NCI-H524 (cell line): Measurements from ENCODE around the gene TMEM184B.

ENCODE experiments used
- DNase-seq, 2 experiments: peaks; one replicate each; lab custom pipeline; 2025; lab: John Stamatoyannopoulos, UW

The TMEM184B gene

DNA sequence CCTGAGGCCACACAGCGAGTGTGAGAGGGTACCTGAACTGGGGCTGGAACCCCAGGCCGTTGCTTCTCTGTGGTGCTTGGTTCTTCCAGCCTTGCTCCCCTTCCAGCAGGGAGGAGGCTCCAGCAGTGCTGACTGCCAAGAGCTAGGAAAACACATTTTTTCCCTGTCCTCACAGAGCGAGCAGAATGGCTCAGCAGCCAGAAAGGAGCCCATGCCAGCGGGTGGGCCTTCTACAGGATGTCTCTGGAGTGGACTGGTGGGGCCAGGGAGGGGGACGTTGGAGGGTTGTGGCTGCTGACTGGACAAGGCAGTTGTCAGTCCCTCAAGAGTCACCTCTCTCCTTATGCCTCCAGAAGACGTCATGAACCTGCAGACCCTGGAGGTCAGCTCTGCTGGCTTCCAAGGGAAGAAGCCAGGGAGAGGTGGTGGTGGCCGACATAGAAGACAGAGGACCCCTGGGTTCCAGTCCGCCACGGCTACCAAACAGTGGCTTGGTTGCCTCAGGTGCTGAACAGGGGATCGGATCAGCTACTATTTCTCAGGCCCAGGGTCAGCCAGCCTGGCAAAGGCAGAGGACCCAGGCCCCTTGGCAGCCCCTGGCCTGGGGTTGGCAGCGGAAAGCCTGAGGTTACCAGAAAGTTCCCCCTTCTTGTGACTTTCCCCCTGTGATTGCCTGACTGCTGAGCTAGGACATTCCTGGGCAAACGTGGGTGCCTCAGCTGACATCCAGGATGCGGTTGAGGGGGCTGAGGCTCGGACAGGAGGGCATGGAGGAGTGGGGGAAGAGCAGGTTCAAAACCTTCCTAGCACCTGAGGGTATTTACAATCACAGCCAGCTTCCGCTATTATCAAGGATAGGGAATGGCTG lies 67.3 kb downstream of the TMEM184B start:
- DNase-seq, result no peak

DNA sequence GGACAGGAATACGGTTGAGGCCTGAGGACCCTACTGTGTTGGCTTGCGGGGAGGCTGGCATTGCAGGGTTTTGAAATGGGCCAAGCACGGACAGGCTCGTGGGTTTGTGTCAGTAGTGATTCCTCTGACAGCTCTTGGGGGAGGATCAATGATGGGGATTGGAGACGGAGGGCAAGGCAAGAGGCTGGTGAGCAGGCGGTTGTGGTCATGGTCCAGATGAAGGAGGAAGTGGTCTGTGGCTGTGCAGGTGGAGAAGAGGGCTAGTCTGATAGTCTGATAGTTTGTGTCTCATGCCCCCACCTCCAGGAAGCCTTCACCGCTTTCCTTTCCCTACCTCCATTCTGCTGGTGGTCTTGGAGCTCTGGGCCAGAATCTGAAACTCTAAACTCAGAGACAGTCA lies 68.0 kb downstream of the TMEM184B start:
- DNase-seq, result no peak

DNA sequence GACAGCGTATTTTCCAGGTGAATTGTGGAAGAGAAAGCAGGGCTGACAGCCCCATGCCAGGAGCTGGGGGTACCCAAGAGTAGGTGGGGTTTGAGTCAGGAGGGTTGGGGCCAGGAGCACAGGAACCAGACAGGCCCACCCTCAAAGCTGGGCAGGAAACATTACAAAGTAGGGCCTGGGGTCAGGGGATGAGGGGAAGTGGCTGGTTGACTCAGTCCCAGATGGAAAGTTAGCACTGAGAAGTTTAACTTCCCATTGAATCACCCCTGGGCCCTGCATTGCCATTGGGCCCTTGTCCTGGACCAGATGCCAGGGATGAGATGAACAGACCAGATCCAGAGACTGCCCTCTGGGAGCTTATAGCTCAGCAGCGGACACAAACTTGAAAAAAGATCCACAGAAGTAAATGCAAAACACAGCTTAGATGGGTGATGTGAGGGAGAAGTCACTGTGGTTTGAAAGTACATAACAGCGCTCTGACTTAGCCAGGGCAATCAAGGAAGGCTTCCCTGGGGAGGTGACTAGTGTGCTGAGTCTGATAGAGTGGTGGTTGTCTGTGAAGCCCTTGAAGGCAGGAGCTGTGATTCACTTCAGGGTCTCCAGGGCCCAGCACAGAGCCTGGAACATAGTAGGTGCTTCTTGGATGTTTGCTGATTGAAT lies 68.8 kb downstream of the TMEM184B start:
- DNase-seq, result no peak

DNA sequence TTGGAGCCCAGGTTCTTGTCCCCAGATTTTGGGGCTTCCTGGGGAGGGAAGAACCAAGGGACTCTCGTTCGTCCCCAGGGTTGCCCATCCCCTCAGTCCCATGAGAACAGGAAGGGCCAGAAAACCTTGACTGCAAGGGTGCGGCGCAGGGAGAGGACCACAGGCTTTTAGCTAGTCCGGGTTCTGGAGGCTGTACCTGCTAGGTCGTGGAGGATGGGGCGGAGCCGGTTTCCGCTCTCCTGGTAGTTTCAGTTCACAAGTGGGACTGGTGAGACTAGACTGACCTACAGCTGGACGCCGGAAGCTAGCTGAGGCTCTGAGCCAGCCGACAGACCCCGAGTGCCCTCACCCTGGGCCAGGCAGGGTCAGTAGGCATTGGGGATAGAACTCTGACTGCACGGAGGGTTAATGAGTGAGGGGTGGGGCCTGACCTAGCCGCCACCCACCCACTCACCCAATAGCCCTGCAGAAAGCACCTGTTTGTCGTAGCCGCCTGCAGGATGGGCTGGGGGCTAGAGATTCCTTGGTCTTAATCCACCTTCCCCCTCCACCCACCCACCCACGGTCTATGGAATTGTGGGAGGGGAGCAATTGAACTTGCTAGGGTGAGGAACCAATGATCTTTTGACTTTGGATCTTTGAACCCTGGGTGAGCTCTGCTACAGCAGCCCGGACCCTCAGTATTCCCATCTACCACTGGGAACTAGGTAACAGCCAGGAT lies 69.6 kb downstream of the TMEM184B start:
- DNase-seq, result no peak

DNA sequence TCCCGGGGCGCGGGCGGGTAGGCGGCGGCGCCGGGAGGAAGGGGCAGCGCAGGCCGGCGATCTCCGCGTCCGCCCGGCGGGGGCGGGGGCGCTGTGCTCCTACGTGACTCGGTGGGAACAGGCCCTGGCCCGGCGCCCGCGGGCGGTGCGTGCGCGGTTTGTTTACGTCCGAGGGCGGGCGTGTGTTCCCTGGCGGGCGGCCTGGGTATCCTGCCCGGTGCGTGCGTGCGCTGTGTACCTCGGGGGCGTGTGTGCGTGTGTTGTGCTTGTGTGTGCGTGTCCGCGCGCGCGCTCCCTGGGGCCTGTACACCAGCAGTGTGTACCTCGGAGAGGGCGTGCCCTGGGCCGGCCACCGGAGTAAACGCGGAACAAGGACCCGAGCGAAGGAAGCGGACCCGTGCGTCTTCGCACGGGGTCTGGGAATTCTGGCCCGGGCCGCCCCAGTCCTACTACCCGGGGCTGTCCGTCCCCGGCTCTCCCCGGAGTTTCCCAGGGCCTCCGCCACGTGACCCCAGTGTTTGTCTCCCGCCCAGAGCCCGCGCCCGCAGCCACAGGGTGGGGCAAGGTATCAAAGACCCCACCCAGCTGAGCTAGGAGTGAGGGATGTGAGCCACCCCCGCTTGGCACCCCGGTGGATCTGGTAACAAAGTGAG lies 70.2 kb downstream of the TMEM184B start:
- DNase-seq, result peak in 1 of 2 experiments; percentile 52

DNA sequence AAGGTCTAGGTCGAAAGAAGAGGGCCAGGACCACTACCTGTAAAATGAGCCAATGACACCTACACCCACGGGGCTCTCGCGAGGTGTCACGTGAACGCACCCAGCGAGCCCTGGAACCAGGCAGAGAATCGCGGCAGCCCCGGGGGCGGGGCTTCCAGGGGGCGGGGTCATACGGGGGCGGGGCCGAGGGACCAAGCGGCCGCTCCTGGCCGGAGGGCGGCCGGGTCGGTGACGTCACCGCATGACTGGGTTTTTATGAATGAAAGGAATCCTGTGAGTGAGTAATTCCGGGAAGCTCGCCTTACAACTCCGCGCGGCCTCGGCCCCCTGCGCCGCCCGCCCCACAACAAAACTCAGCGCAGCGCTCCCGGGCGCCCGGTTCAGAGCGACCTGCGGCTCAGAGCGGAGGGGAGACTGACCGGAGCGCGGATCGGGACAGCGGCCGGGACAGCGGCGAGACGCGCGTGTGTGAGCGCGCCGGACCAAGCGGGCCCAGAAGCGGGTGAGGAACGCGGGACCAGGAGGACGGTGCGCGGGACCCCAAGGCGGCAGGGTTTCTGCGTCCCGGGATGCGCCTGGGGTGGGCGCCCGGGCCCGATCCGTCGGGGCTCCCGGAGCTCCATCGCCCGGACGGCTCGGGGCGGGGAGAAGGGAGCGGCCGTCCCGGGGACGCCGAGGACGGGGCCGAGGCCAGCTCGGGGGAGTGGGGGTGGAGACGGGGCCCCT lies 70.9 kb downstream of the TMEM184B start, which contains the start of gene MAFF:
MAFF (plus strand) TSS at position 284 of the 726 bp plus-strand sequence. CDS start 11,860 bp downstream, outside the sequence.
- DNase-seq, result peak; percentile 90 to 93

DNA sequence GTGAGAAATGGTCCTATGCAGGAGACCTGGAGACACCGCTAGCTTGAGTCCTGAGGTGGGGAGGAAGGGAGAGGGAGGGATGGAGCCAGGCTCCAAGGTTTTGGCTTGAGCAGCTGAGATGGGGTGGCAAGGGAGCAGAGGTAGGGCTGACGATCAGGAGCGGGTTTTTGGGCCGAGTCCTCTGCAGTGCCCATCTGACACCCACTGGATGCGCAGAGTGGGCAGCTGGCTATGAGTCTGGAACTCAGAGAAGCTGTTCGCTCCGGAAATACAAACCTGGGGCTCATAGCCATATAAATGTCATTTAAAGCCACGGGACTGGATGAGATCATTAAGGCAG lies 71.5 kb downstream of the TMEM184B start:
- DNase-seq, result no peak

DNA sequence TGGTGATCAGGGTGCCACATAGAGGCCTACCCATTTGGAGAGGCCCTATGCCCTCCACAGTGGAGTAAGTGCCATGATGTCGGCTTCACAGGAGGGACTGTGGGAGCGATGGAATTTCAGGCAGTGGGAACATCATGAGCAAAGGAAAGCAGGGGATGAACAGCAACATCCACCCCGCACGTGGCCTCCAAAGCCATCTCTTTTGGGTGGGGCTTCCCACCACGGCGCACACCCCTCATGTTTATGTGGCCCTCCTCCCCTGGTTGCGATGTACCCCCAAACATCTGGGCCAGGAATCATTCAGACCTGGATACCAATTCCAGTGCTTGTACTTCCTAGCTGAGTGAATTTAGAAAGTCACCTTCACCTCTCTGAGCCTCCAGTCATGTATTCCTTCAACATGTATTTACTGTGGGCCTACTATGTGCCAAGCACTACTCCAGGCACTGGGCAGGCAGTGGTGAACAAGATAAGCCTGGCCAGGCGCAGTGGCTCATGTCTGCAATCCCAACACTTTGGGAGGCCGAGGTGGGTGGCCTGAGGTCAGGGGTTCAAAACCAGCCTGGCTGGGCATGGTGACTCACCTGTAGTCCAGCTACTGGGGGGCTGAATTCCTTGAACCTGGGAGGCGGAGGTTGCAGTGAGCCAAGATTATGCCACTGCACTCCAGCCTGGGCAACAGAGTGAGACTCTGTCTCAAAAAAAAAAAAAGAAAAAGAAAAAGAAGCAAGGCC lies 72.8 kb downstream of the TMEM184B start:
- DNase-seq, result no peak

DNA sequence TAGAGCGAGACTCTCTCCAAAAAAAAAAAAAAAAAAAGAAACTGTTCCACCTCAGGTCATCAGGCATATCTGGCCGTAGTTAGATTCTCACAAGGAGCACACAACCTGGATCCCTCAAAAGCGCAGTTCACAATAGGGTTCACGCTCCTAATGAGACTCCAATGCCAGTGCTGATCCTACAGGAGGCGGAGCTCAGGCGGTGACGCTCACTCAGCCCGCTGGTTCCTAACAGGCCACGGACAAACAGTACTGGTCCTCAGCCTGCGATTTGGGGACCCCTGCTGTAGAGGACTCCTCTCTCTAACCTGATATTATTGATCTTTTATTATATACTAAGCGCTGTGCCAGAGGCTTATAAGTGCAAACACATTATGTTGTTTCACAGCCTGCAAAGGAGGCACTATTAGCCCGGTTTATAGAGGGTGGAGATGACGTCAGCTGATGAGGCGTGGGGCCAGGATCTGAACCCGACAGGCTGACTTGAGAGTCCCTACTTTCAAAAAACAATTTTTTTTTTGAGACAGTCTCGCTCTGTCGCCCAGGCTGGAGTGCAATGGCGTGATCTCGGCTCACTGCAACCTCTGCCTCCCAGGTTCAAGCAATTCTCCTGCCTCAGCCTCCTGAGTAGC lies 75.9 kb downstream of the TMEM184B start:
- no peak for DNase-seq

DNA sequence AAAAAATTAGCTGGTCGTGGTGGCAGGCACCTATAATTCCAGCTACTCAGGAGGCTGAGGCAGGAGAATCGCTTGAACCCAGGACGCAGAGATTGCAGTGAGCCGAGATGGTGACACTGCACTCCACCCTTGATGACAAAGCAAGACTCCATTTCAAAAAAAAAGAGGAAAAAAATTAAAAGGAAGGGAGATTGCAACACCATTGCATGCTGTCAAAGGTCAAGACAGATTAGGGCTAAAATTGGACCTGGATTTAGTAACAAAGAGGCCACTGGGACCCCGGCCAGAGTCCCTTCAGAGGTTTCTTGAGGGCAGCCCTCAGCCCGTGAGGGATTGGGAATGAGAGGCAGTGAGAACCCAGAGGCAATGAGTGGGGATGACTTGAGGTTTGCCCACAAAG lies 79.2 kb downstream of the TMEM184B start:
- no peak for DNase-seq

DNA sequence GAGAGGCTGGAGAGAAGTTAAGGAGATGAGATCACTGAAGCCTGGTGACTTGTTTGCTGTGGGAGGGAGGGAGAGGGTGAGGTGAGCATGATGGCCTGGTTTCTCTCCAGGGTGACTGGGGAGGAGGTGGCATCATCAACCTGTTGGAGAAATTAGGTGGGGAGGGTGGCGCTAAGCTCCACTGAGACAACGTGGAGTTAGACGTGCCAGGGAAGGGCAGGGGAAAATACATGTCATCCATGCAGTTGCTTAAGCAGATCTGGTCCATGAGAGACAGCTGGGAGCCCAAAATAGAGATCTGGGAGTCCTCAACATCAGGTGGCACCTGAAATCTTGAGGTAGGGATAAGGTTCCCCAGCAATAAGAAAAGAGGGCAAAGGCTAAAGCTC lies 80.3 kb downstream of the TMEM184B start:
- no peak for DNase-seq

DNA sequence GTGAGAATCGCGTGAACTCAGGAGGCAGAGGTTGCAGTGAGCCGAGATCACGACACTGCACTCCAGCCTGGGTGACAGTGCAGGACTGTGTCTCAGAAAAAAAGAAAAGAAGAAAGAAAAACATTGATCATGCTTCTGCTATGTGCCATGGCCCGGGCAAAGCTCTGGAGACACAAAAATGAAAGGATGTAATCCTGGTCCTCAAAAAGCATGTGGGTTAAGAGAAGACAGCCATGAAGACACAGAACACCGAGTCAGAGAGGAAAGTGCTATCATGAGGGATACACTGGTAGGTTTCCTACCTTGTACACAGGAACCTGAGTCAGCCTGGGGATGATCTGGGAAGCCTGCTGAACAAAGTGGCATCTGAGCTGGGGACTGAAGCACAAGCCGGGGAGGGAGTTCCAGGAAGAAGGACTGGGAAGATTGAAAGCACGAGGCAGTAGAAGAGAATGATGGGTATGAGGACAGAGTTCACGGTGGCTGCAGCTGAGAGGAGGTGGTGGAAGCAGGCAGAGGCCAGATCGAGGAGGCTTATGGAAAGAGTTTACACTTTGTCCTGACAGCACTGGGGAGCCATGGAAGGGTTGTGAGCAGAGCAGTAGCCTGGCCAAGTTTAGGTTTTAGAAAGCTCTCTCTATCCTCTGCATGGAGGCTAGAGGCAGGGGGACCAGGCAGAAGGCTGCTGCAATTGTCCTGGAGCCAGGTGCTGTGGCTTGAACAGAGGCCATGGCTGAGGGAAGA lies 80.9 kb downstream of the TMEM184B start:
- DNase-seq, result no peak

DNA sequence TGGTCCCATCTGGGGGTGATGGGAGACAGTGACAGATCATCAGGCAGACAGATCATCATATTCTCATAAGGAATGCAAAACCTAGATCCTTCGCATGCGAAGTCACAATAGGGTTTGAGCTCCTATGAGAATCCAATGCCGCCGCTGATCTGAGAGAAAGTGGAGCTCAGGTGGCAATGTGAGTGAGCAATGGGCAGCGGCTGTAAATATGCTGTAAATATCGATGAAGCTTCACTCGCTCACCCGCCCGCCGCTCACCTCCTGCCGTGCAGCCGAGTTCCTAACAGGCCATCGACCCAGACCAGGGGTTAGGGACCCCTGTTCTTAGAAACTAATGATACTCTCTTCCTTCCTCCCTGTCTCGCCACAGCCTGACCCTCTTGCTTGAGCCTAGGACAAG lies 81.8 kb downstream of the TMEM184B start:
- DNase-seq, result no peak

DNA sequence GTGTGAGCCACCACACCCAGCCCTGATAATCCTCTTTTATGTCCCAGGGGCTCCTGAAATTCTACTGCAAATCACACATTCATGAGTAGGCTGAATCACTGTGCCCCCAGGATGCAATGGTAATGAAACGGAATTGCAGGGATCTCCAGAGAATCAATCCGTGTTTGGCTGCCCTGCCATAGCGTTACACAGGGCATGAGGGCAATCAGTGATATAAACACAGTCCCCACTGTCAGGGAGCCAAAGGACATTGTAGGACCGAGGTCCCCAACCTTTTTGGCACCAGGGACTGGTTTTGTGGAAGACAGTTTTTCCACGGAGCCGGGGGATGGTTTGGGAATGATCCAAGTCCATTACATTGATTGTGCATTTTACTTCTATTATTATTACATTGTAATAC lies 82.2 kb downstream of the TMEM184B start:
- DNase-seq, result no peak

DNA sequence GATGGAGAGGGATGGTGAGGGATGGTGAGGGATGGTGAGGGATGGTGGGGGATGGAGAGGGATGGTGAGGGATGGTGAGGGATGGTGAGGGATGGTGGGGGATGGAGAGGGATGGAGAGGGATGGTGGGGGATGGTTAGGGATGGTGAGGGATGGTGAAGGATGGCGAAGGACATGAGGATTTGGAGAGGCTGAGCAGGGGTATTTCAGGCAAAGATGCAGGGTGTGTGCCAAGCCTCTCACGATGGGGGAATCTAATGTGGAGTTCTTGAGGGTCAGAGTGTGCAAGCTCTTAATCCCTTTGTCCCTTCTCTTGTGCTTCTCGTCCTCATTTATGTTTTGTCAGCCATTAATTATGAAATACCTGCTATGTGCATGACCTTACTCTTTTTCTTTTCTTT lies 83.7 kb downstream of the TMEM184B start:
- no peak for DNase-seq

DNA sequence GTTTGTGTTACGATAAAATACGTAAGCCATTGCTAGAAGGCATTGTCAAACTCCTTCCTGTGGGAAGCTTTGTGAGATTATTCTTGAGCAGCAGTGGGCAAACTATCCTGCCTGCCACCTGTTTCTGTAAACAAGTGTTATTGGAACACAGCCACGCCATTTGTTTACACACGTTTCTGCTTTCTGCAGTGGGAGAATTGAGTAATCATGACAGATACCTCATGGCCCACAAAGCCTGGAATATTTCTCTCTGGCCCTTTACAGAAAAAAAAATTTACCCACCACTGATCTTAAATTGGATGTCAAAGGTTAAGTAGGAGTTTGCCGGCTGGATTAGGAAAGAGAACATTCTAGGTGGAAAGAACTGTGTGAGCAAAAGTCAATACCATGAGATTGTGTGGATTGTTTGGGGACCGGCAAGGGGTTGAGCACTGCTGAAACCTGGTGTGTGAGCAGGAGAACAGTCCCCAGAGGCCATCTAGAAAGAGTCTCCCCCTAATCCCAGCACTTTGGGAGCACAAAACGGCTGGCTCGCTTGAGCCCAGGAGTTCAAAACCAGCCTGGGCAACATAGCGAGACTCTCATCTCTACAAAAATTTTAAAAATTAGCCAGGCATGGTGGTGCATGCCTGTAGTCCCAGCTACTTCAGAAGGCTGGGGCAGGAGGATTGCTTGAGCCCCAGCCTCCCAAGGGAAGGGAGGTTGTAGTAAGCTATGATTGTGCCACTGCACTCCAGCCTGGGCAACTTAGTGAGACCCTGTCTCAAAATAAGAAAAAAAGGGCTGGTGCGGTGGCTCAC lies 85.2 kb downstream of the TMEM184B start:
- no peak for DNase-seq

DNA sequence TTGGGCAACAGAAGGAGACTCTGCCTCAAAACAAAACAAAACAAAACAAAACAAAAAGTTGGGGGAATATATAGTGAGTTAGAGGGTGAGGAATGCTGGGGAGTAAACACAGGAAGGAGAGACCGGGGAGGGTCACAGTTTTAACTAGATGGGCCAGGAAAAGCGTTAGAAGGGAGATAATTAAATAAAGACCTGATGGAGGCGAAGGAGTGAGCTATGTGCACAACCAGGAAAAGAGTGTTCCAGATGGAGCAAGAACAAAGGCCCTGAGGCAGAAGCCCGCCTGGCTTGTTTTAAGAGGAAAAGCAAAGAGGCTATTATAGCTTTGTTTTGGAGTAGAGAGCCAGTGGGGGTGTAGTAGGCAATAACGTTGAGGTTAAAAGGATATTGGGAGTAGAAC lies 86.4 kb downstream of the TMEM184B start:
- DNase-seq, result no peak

DNA sequence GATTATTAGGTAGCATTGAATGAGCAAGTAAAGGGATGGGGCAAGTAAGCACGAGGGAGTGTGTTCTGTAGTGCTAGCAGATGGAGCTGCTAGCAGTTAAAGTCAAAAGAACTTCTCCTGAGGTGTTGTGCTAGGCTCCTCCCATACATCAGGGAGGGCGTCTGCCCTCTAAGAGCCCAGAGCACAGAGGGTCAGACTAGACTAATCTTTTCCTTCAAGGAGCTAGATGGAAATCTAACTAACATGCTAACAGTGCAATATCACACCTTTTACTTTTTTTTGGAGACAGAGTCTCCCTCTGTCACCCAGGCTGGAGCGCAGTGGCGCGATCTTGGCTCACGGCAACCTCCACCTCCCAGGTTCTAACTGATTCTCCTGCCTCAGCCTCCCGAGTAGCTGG lies 88.0 kb downstream of the TMEM184B start:
- peak in 1 of 2 experiments; percentile 42 for DNase-seq
